WTC11 (cell line): ENCODE results near the gene YPEL1. TPM values are rescaled to one million over a fixed set of nuclear protein-coding genes. Genes with fewer than 3 reads are reported as not detected.

Experiments
- ATAC-seq: fragments of 200-7000 bp; cut with Tn5 transposase; 2 replicates; pipeline ENCODE4 v1.10.0; 2021; ENCODE audit warnings: mild to moderate bottlenecking, moderate library complexity
- CTCF ChIA-PET: fragments of 300-600 bp; sonication (Branson Sonifier 250); formaldehyde crosslinking; loops from one replicate; lab custom pipeline; 2021; ENCODE audit warnings: antibody characterized with exemption; lab: Charles Lee
- POLR2A ChIA-PET: fragments of 350-600 bp; sonication (Branson Sonifier 250); formaldehyde crosslinking; loops from one replicate; lab custom pipeline; 2021; ENCODE audit warnings: antibody characterized with exemption; lab: Charles Lee
- DNase-seq: peaks from one replicate; pipeline ENCODE4 v3.0.0; 2021; ENCODE audit warnings: low spot score
- H3K27ac Mint-ChIP-seq: 2 replicates; pipeline ENCODE4 v1.8.0; 2021; ENCODE audit warnings: mixed read lengths
- H3K27me3 Mint-ChIP-seq: 2 replicates; pipeline ENCODE4 v1.8.0; 2021; ENCODE audit warnings: low read depth, mild to moderate bottlenecking, moderate library complexity, mixed read lengths
- H3K36me3 Mint-ChIP-seq: 2 replicates; pipeline ENCODE4 v1.8.0; 2021; ENCODE audit warnings: mixed read lengths
- H3K4me1 Mint-ChIP-seq: 2 replicates; pipeline ENCODE4 v1.8.0; 2022; ENCODE audit warnings: mixed read lengths
- H3K4me3 Mint-ChIP-seq: 2 replicates; pipeline ENCODE4 v1.8.0; 2021; ENCODE audit warnings: mild to moderate bottlenecking, moderate library complexity, mixed read lengths
- H3K9me3 Mint-ChIP-seq: 2 replicates; pipeline ENCODE4 v1.8.0; 2021; ENCODE audit warnings: mixed read lengths
- ATF6 ChIP-seq: sonication (generic); formaldehyde crosslinking; IDR thresholded peaks from 2 replicates; pipeline ENCODE4 v1.8.1; 2023; ENCODE audit warnings: mild to moderate bottlenecking, missing genetic modification reagents
- CBFB ChIP-seq: sonication (generic); formaldehyde crosslinking; IDR thresholded peaks from 2 replicates; pipeline ENCODE4 v1.8.1; 2022; ENCODE audit warnings: mild to moderate bottlenecking, low read depth, missing genetic modification reagents
- CREM ChIP-seq: sonication (generic); formaldehyde crosslinking; IDR thresholded peaks from 2 replicates; pipeline ENCODE4 v1.8.1; 2022; ENCODE audit warnings: mild to moderate bottlenecking, missing genetic modification reagents, moderate library complexity
- ESRRA ChIP-seq: sonication (generic); formaldehyde crosslinking; IDR thresholded peaks from 2 replicates; pipeline ENCODE4 v1.8.1; 2022; ENCODE audit warnings: mild to moderate bottlenecking, missing genetic modification reagents, borderline replicate concordance
- FOXP1 ChIP-seq: sonication (generic); formaldehyde crosslinking; IDR thresholded peaks from 2 replicates; pipeline ENCODE4 v1.8.0; 2022; ENCODE audit warnings: missing genetic modification reagents, mild to moderate bottlenecking, moderate library complexity, borderline replicate concordance
- GABPB1 ChIP-seq: sonication (generic); formaldehyde crosslinking; IDR thresholded peaks from 2 replicates; pipeline ENCODE4 v1.8.1; 2023; ENCODE audit warnings: mild to moderate bottlenecking, missing genetic modification reagents
- IRF2 ChIP-seq: sonication (generic); formaldehyde crosslinking; IDR thresholded peaks from 2 replicates; pipeline ENCODE4 v1.8.0; 2022; ENCODE audit warnings: low read depth, missing genetic modification reagents, borderline replicate concordance
- MYBL2 ChIP-seq: sonication (generic); formaldehyde crosslinking; IDR thresholded peaks from 2 replicates; pipeline ENCODE4 v1.8.1; 2023; ENCODE audit warnings: mild to moderate bottlenecking, moderate library complexity, missing genetic modification reagents
- NR2C2 ChIP-seq: sonication (generic); formaldehyde crosslinking; IDR thresholded peaks from 2 replicates; pipeline ENCODE4 v1.8.0; 2022; ENCODE audit warnings: mild to moderate bottlenecking, missing genetic modification reagents
- NR3C1 ChIP-seq: sonication (generic); formaldehyde crosslinking; conservative IDR thresholded peaks from 2 replicates; pipeline ENCODE4 v1.8.1; 2023; ENCODE audit warnings: low read depth, mild to moderate bottlenecking, missing genetic modification reagents
- RORB ChIP-seq: fragments of 250-450 bp; sonication (Bioruptor Pico); IDR thresholded peaks from 2 replicates; pipeline ENCODE4 v1.9.0; 2021; ENCODE audit warnings: mild to moderate bottlenecking
- SMAD3 ChIP-seq: sonication (generic); formaldehyde crosslinking; IDR thresholded peaks from 2 replicates; pipeline ENCODE4 v1.8.0; 2022; ENCODE audit warnings: missing genetic modification reagents, mild to moderate bottlenecking, borderline replicate concordance
- TCF7 ChIP-seq: sonication (generic); formaldehyde crosslinking; IDR thresholded peaks from 2 replicates; pipeline ENCODE4 v1.8.0; 2022; ENCODE audit warnings: mild to moderate bottlenecking, low read depth, missing genetic modification reagents, moderate library complexity
- TEAD4 ChIP-seq: sonication (generic); formaldehyde crosslinking; IDR thresholded peaks from 2 replicates; pipeline ENCODE4 v1.8.0; 2022; ENCODE audit warnings: mild to moderate bottlenecking, missing genetic modification reagents
- ZBTB21 ChIP-seq: sonication (generic); formaldehyde crosslinking; IDR thresholded peaks from 2 replicates; pipeline ENCODE4 v1.8.1; 2023; ENCODE audit warnings: mild to moderate bottlenecking, missing genetic modification reagents, borderline replicate concordance
- ZNF138 ChIP-seq: sonication (generic); formaldehyde crosslinking; conservative IDR thresholded peaks from 2 replicates; pipeline ENCODE4 v1.8.1; 2022; ENCODE audit warnings: mild to moderate bottlenecking, moderate library complexity, missing genetic modification reagents
- ZNF219 ChIP-seq: sonication (generic); formaldehyde crosslinking; IDR thresholded peaks from 2 replicates; pipeline ENCODE4 v1.8.0; 2023; ENCODE audit warnings: missing genetic modification reagents, mild to moderate bottlenecking, borderline replicate concordance
- ZNF532 ChIP-seq: fragments of 250-450 bp; sonication (Bioruptor Pico); IDR thresholded peaks from 2 replicates; pipeline ENCODE4 v1.9.0; 2021; ENCODE audit warnings: mild to moderate bottlenecking, borderline replicate concordance
- ZNF671 ChIP-seq: fragments of 250-450 bp; sonication (Bioruptor Pico); IDR thresholded peaks from 2 replicates; pipeline ENCODE4 v1.8.0; 2021; ENCODE audit warnings: mild to moderate bottlenecking
- total RNA-seq: library from RNA; stranded (reverse); gene quantifications from 3 replicates; pipeline ENCODE4 v1.2.3, GENCODE V29; 2021
- TF ChIP-seq, protein P1 (sequence below): sonication (generic); formaldehyde crosslinking; IDR thresholded peaks from 2 replicates; pipeline ENCODE4 v1.8.1; 2023; ENCODE audit warnings: mild to moderate bottlenecking, missing genetic modification reagents, moderate library complexity
- TF ChIP-seq, protein P2 (sequence below): fragments of 250-450 bp; sonication (Bioruptor Pico); IDR thresholded peaks from 2 replicates; pipeline ENCODE4 v2.1.2; 2022; ENCODE audit warnings: mild to moderate bottlenecking, moderate library complexity
- TF ChIP-seq, protein P3 (sequence below): sonication (generic); formaldehyde crosslinking; IDR thresholded peaks from 2 replicates; pipeline ENCODE4 v1.8.1; 2023; ENCODE audit warnings: mild to moderate bottlenecking, missing genetic modification reagents, moderate library complexity
- TF ChIP-seq, protein P4 (sequence below): sonication (generic); formaldehyde crosslinking; IDR thresholded peaks from 2 replicates; pipeline ENCODE4 v1.8.1; 2022; ENCODE audit warnings: low read depth, mild to moderate bottlenecking, moderate library complexity, missing genetic modification reagents, borderline replicate concordance

Gene YPEL1
- total RNA-seq, 1 experiment from 2014 or later = 7.7 TPM

DNA sequence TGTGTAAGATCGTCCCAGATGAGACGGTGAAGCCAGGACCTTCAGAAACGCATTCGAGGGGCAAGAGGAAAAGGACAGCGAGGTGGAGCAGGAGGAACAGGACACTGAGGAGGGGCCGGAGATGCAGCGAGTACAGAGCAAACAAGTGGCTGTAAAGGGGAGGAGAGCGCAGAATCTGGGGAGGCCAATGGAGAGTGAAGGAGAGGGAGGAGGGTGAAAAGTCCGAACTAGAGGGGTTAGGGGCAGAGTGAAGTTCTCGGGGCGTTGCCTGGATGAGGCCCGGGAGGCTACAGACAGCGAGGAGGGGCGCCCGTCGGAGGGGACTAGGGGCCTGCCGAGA is 78.6 kb downstream of the YPEL1 start (continued):
- no peak for TF ChIP-seq ZNF532 (CRISPR knock-in tag)
- TF ChIP-seq IRF2 (CRISPR knock-in tag) = no peak
- TF ChIP-seq, protein P1, sequence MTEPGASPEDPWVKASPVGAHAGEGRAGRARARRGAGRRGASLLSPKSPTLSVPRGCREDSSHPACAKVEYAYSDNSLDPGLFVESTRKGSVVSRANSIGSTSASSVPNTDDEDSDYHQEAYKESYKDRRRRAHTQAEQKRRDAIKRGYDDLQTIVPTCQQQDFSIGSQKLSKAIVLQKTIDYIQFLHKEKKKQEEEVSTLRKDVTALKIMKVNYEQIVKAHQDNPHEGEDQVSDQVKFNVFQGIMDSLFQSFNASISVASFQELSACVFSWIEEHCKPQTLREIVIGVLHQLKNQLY (CRISPR knock-in tag) = no peak
- TF ChIP-seq NR3C1 (CRISPR knock-in tag) = no peak
- TF ChIP-seq ZNF138 (CRISPR knock-in tag) = no peak
- TF ChIP-seq ZNF671 = no peak
- TF ChIP-seq SMAD3 = no peak
- TF ChIP-seq, protein P2, sequence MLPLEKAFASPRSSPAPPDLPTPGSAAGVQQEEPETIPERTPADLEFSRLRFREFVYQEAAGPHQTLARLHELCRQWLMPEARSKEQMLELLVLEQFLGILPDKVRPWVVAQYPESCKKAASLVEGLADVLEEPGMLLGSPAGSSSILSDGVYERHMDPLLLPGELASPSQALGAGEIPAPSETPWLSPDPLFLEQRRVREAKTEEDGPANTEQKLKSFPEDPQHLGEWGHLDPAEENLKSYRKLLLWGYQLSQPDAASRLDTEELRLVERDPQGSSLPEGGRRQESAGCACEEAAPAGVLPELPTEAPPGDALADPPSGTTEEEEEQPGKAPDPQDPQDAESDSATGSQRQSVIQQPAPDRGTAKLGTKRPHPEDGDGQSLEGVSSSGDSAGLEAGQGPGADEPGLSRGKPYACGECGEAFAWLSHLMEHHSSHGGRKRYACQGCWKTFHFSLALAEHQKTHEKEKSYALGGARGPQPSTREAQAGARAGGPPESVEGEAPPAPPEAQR = no peak
- TF ChIP-seq ESRRA (CRISPR knock-in tag) = no peak
- TF ChIP-seq, protein P3, sequence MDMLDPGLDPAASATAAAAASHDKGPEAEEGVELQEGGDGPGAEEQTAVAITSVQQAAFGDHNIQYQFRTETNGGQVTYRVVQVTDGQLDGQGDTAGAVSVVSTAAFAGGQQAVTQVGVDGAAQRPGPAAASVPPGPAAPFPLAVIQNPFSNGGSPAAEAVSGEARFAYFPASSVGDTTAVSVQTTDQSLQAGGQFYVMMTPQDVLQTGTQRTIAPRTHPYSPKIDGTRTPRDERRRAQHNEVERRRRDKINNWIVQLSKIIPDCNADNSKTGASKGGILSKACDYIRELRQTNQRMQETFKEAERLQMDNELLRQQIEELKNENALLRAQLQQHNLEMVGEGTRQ (CRISPR knock-in tag) = no peak

- Mint-ChIP-seq H3K4me1 (peaks cover 29% of the 10 kb centered on the region), H3K36me3 (peaks cover 20% of the 10 kb centered on the region), H3K27ac (peak overlapping the region; percentile 23; the same call in 1 of the 2 replicates), H3K27me3 (no peaks in the 10 kb centered on the region), H3K9me3 (no peaks in the 10 kb centered on the region), H3K4me3 (peak overlapping the region; percentile 92)
- CTCF ChIA-PET = interaction anchor here (1.0 to 4.3 kb wide), 3 partner anchors 10 to 24 kb away, joined by 5 to 40 read pairs (median 5); partner anchors contain the start of genes PPIL2, SDF2L1 and YDJC
- peak; percentile 1 for ATAC-seq
- DNase-seq = peak; percentile 60
- POLR2A ChIA-PET = interaction anchor here (0.6 to 2.6 kb wide), 3 partner anchors 11 to 73 kb away, joined by 3 to 11 read pairs (median 3); partner anchors contain the start of gene SDF2L1
- TF ChIP-seq MYBL2 (CRISPR knock-in tag) = 0 out of 2 replicates have a peak, but pooled peaks have one; percentile 5
- TF ChIP-seq ZNF671 = no peak
- no peak for TF ChIP-seq TEAD4 (CRISPR knock-in tag)
- TF ChIP-seq CREM (CRISPR knock-in tag) = no peak; the same call in 1 of the 2 replicates
- TF ChIP-seq ZNF219 (CRISPR knock-in tag) = no peak
- TF ChIP-seq RORB (CRISPR knock-in tag) = no peak
- TF ChIP-seq ATF6 = no peak
- TF ChIP-seq ZBTB21 (CRISPR knock-in tag) = no peak
- TF ChIP-seq, protein P3 (CRISPR knock-in tag) = no peak
- 0 out of 2 replicates have a peak, but pooled peaks have one; percentile 1 for TF ChIP-seq TCF7 (CRISPR knock-in tag)
- no peak for TF ChIP-seq FOXP1 (CRISPR knock-in tag)
- TF ChIP-seq NR2C2 (CRISPR knock-in tag) = no peak
- TF ChIP-seq CBFB = no peak
- TF ChIP-seq GABPB1 (CRISPR knock-in tag) = no peak
- TF ChIP-seq IRF2 (CRISPR knock-in tag) = no peak
- TF ChIP-seq, protein P4, sequence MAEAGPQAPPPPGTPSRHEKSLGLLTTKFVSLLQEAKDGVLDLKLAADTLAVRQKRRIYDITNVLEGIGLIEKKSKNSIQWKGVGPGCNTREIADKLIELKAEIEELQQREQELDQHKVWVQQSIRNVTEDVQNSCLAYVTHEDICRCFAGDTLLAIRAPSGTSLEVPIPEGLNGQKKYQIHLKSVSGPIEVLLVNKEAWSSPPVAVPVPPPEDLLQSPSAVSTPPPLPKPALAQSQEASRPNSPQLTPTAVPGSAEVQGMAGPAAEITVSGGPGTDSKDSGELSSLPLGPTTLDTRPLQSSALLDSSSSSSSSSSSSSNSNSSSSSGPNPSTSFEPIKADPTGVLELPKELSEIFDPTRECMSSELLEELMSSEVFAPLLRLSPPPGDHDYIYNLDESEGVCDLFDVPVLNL (CRISPR knock-in tag) = no peak
Measured at GRCh38 chr22:21652547-21653545, 82.7 kb downstream of the YPEL1 start.
